Aorta (tissue), 5 donors: ENCODE results near the gene S100B. TPM values are rescaled to one million over a fixed set of nuclear protein-coding genes. Genes with fewer than 3 reads are reported as not detected.
"Not testable (repeated sequence)": the region's sequence is repeated elsewhere in the genome, so short reads cannot be mapped to it uniquely, and the experiment has no call there.

ENCODE experiments used
- ATAC-seq: fragments of 200-7000 bp; cut with Tn5 transposase; one replicate; pipeline ENCODE4 v1.9.1; 2022; ENCODE audit warnings: moderate library complexity; ENCODE audit not compliant: low FRiP score
- DNase-seq, 2 donors: peaks; one replicate each; pipeline ENCODE4 v3.0.0-alpha.2; 2020
- H3K27ac ChIP-seq, 2 donors: one replicate each; pipeline ENCODE4 v1.5.1; 2013; ENCODE audit warnings: low read length in 2 of 2, mild to moderate bottlenecking in 2 of 2, moderate library complexity in 2 of 2, control low read depth in 1 of 2, inconsistent platforms in 1 of 2, low read depth in 1 of 2
- H3K27me3 ChIP-seq, 2 donors: one replicate each; pipeline ENCODE4 v1.6.1; 2013; ENCODE audit warnings: control low read depth in 1 of 2, low read length in 1 of 2, mild to moderate bottlenecking in 1 of 2, moderate library complexity in 1 of 2; ENCODE audit not compliant: insufficient read depth in 2 of 2, control insufficient read depth in 1 of 2
- H3K36me3 ChIP-seq, 2 donors: one replicate each; pipeline ENCODE4 v1.6.1; 2013; ENCODE audit warnings: control low read depth in 1 of 2, low read length in 1 of 2, mild to moderate bottlenecking in 1 of 2; ENCODE audit not compliant: insufficient read depth in 2 of 2, control insufficient read depth in 1 of 2
- H3K4me1 ChIP-seq, 2 donors: one replicate each; pipeline ENCODE4 v1.6.1; 2013; ENCODE audit warnings: low read length in 2 of 2, control low read depth in 1 of 2, mild to moderate bottlenecking in 1 of 2, moderate library complexity in 1 of 2; ENCODE audit not compliant: insufficient read depth in 2 of 2, control insufficient read depth in 1 of 2
- H3K4me3 ChIP-seq, 2 donors: one replicate each; pipeline ENCODE4 v1.5.1; 2013; ENCODE audit warnings: low read length in 2 of 2, control low read depth in 1 of 2, mild to moderate bottlenecking in 1 of 2
- H3K9me3 ChIP-seq: one replicate; pipeline ENCODE4 v1.6.1; 2013; ENCODE audit warnings: mild to moderate bottlenecking, low read length; ENCODE audit not compliant: control insufficient read depth
- WGBS, 2 donors: extraction: QIAGEN DNeasy Blood & Tissue Kit; methylation state at CpG; one replicate each; pipeline ENCODE4 v1.1.7; 2013; 5-methylcytosine and 5-hydroxymethylcytosine counted together
- intact Hi-C, 2 donors: fragments of 100-400 bp; cut with DNase I; formaldehyde crosslinking; loops; one replicate each; pipeline versions ENCODE4 v1.14.2 to v1.15.0; 2022
- polyA plus RNA-seq, 2 donors: library from polyadenylated mRNA; stranded (reverse); fragments of 200-250 nt; gene quantifications; one replicate each; pipeline ENCODE4 v1.2.3, GENCODE V29; 2013
- total RNA-seq, 2 donors: library from RNA; stranded (reverse); fragmentation: NEBNext Ultra II Directional; extraction: Animal tissue kit (Norgen Biotek cat#: 25700); gene quantifications; one replicate each; pipeline ENCODE4 v1.2.1, GENCODE V29; 2021
- donor health status: healthy with polysubstance abuse.
- donor health status: Bipolar disorder and iron deficiency.
- donor health status: DM: no; HTN: no; CAD: no.
- donor health status: DM: no; HTN: no; CAD: no.
- donor health status: DM: yes; HTN: yes; CAD: no.

S100B gene
- total and polyA plus RNA-seq, 4 donors: 1.1 to 8.7 (median 5.6) TPM

GRCh38 chr21:46598581-46599572, 6.0 kb downstream of the S100B start:
- no peak overlapping the region for H3K27ac ChIP-seq
- no peaks in the 10 kb centered on the region for H3K27me3 ChIP-seq
- intact Hi-C loops: no loop called here
- H3K4me1 ChIP-seq: no peaks in the 10 kb centered on the region
- peak; percentile 77 for ATAC-seq
- H3K9me3 ChIP-seq: no peaks in the 10 kb centered on the region
- no peak overlapping the region for H3K4me3 ChIP-seq
- no peaks in the 10 kb centered on the region for H3K36me3 ChIP-seq
- peak; percentile 53 to 67 for DNase-seq
- 61 to 66% methylated on average over 38 of the region's 38 CpGs for WGBS, 2 donors

- H3K27me3 ChIP-seq: no peaks in the 10 kb centered on the region
- no peaks in the 10 kb centered on the region for H3K36me3 ChIP-seq
- no peak overlapping the region for H3K27ac ChIP-seq
- ATAC-seq (peak; percentile 30), DNase-seq (peak in 1 of 2 donors; percentile 61)
- no peaks in the 10 kb centered on the region for H3K9me3 ChIP-seq
- H3K4me1 ChIP-seq: no peaks in the 10 kb centered on the region
- no peak overlapping the region for H3K4me3 ChIP-seq
- 95 to 96% methylated on average over 20 of the region's 20 CpGs for WGBS, 2 donors
- intact Hi-C loops: no loop called here
These were observed 7.0 kb downstream of the S100B start for GRCh38 chr21:46597896-46598343.

GRCh38 chr21:46597031-46597430, 7.9 kb downstream of the S100B start:
- Histone ChIP-seq H3K27me3 (no peaks in the 10 kb centered on the region), H3K9me3 (no peaks in the 10 kb centered on the region), H3K36me3 (no peaks in the 10 kb centered on the region), H3K4me1 (no peaks in the 10 kb centered on the region), H3K4me3 (no peak overlapping the region), H3K27ac (no peak overlapping the region)
- 83 to 93% methylated on average over 8 of the region's 8 CpGs for WGBS, 2 donors
- peak in 1 of 2 donors; percentile 55 for DNase-seq
- ATAC-seq: no peak
- intact Hi-C loops: no loop called here

- Histone ChIP-seq H3K9me3 (no peaks in the 10 kb centered on the region), H3K36me3 (no peaks in the 10 kb centered on the region), H3K4me3 (no peak overlapping the region), H3K27ac (no peak overlapping the region), H3K27me3 (no peaks in the 10 kb centered on the region), H3K4me1 (no peaks in the 10 kb centered on the region)
- intact Hi-C loops: no loop called here
- 67 to 97% methylated on average over 1 of the region's 1 CpG for WGBS, 2 donors
- ATAC-seq (no peak), DNase-seq (peak in 1 of 2 donors; percentile 68)
These were observed 8.7 kb downstream of the S100B start for GRCh38 chr21:46596201-46596600.

GRCh38 chr21:46594276-46594675, 10.6 kb downstream of the S100B start:
- DNase-seq (no peak), ATAC-seq (no peak)
- no peaks in the 10 kb centered on the region for H3K36me3 ChIP-seq
- no peaks in the 10 kb centered on the region for H3K4me1 ChIP-seq
- no peaks in the 10 kb centered on the region for H3K27me3 ChIP-seq
- no peaks in the 10 kb centered on the region for H3K9me3 ChIP-seq
- 81 to 87% methylated on average over 8 of the region's 8 CpGs for WGBS, 2 donors
- intact Hi-C loops: no loop called here
- no peak overlapping the region for H3K4me3 ChIP-seq
- no peak overlapping the region for H3K27ac ChIP-seq

- no peak for DNase-seq
- Histone ChIP-seq H3K27ac (no peak overlapping the region), H3K9me3 (peaks cover 5% of the 10 kb centered on the region), H3K4me1 (no peaks in the 10 kb centered on the region), H3K27me3 (no peaks in the 10 kb centered on the region), H3K36me3 (peaks cover 0 to 5% of the 10 kb centered on the region in 2 donors), H3K4me3 (no peak overlapping the region)
- intact Hi-C loops: no loop called here
- WGBS, 2 donors: 88 to 89% methylated on average over 7 of the region's 7 CpGs
- no peak for ATAC-seq
These were observed 19.5 kb downstream of the S100B start for GRCh38 chr21:46585191-46585953.

- no peak overlapping the region for H3K4me3 ChIP-seq
- H3K9me3 ChIP-seq: peaks cover 5% of the 10 kb centered on the region
- peaks cover 0 to 5% of the 10 kb centered on the region in 2 donors for H3K36me3 ChIP-seq
- ATAC-seq (no peak), DNase-seq (no peak)
- H3K27ac ChIP-seq: no peak overlapping the region
- WGBS, 2 donors: 97 to 100% methylated on average over 5 of the region's 5 CpGs
- H3K27me3 ChIP-seq: no peaks in the 10 kb centered on the region
- intact Hi-C loops: no loop called here
- H3K4me1 ChIP-seq: no peaks in the 10 kb centered on the region
These were observed 23.0 kb downstream of the S100B start for GRCh38 chr21:46581780-46582307.

- H3K9me3 ChIP-seq, H3K27ac ChIP-seq, H3K4me1 ChIP-seq, H3K36me3 ChIP-seq, H3K27me3 ChIP-seq, ATAC-seq, DNase-seq, intact Hi-C loops, H3K4me3 ChIP-seq: not testable (repeated sequence)
- 95 to 99% methylated on average over 2 of the region's 2 CpGs for WGBS, 2 donors
These were observed 25.5 kb downstream of the S100B start for GRCh38 chr21:46579394-46579793.
